IPS-18c (cell line): ENCODE results near the gene ITIH2.
A peak's percentile ranks its signal among the peaks of the same experiment; 100 is the strongest.
"Not testable (repeated sequence)": the region's sequence is repeated elsewhere in the genome, so short reads cannot be mapped to it uniquely, and the experiment has no call there.

Experiments
- H3K4me3 ChIP-seq: 2 replicates; pipeline ENCODE4 v1.7.0; 2013; ENCODE audit warnings: low read depth, mild to moderate bottlenecking, low read length, moderate library complexity; ENCODE audit not compliant: insufficient read depth
- H3K9me3 ChIP-seq: one replicate; pipeline ENCODE4 v1.6.1; 2013; ENCODE audit warnings: mild to moderate bottlenecking, low read length, moderate library complexity; ENCODE audit not compliant: control insufficient read depth, insufficient read depth

The ITIH2 gene

GRCh38 chr10:7776777-7777176 lies 73.7 kb downstream of the ITIH2 start:
- H3K9me3 ChIP-seq: no peaks in the 10 kb centered on the region
- H3K4me3 ChIP-seq: no peak overlapping the region

- not testable (repeated sequence) for H3K9me3 ChIP-seq, H3K4me3 ChIP-seq
Measured at GRCh38 chr10:7782194-7782593, 79.1 kb downstream of the ITIH2 start.

DNA sequence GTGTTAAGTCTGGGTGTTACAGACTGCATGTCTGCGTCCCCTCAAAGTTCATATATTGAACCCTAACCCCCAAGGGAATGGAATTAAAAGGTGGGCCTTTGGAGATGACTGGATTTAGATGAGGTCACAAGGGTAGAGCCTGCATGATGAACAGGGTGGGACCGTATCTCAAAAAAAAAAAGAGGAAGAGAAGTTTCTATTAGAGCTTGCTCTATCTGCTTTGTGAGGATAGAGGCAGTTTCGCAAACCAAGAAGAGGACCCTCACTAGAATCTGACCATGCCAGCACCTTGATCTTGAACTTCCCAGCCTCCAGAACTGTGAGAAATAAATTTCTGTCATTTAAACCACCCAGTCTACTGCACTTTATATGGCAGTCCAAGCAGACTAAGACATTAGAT lies 83.3 kb downstream of the ITIH2 start:
- Histone ChIP-seq H3K9me3 (no peaks in the 10 kb centered on the region), H3K4me3 (peak overlapping the region; percentile 99; the same call in 1 of the 2 replicates)

- Histone ChIP-seq H3K9me3 (no peaks in the 10 kb centered on the region), H3K4me3 (peak overlapping the region; percentile 99)
Measured at GRCh38 chr10:7787150-7787856, 84.2 kb downstream of the ITIH2 start.

GRCh38 chr10:7787857-7788638 lies 84.9 kb downstream of the ITIH2 start, which contains the start of the genes ATP5F1C and KIN:
TSS of gene ATP5F1C (plus strand) at chr10:7788177. CDS start at chr10:7788208, 31 bp downstream.
TSS of gene KIN (minus strand) at chr10:7787993. CDS start at chr10:7787933, 60 bp downstream.
- peak within 1 kb of the TSS; percentile 99 for H3K4me3 ChIP-seq
- H3K9me3 ChIP-seq: no peaks in the 10 kb centered on the region

DNA sequence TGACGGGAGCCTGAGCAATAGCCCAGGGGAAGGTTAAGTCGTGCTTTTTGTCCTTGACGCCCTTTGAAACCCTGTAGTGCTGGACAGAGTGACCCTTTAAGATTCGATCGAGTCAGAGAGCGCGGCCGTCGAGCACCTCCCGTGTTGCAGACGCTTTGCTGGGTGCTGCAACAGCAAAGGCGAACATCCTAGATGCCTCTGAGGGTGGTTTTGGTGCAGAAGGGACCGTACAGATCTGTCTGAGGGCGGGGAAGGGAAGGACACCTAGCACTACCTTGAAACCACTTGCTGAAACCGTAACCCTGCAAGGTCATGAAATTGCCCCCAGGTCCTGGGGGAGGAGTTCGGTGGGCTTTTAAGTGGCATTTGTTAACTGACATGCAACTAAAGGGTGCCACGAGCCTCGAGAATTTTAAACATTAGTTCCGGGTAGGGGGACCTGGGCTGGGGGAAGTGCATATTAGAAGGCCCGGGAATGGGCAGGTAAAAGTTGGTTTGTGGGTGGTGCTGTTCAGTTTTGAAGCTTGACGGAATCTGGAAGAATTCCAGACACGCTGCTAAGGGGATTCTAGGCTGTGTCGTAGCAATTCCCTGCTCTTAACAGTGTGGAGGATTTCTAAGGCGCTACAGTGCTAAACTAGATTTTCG lies 85.6 kb downstream of the ITIH2 start:
- peak overlapping the region; percentile 99 for H3K4me3 ChIP-seq

GRCh38 chr10:7789390-7789789 lies 86.3 kb downstream of the ITIH2 start:
- Histone ChIP-seq H3K9me3 (no peaks in the 10 kb centered on the region), H3K4me3 (peak overlapping the region; percentile 99; the same call in 1 of the 2 replicates)

More for the DNA sequence above, 85.6 kb downstream of the ITIH2 start:
- no peaks in the 10 kb centered on the region for H3K9me3 ChIP-seq

- Histone ChIP-seq H3K4me3 (no peak overlapping the region), H3K9me3 (no peaks in the 10 kb centered on the region)
Measured at GRCh38 chr10:7792541-7792940, 89.4 kb downstream of the ITIH2 start.

DNA sequence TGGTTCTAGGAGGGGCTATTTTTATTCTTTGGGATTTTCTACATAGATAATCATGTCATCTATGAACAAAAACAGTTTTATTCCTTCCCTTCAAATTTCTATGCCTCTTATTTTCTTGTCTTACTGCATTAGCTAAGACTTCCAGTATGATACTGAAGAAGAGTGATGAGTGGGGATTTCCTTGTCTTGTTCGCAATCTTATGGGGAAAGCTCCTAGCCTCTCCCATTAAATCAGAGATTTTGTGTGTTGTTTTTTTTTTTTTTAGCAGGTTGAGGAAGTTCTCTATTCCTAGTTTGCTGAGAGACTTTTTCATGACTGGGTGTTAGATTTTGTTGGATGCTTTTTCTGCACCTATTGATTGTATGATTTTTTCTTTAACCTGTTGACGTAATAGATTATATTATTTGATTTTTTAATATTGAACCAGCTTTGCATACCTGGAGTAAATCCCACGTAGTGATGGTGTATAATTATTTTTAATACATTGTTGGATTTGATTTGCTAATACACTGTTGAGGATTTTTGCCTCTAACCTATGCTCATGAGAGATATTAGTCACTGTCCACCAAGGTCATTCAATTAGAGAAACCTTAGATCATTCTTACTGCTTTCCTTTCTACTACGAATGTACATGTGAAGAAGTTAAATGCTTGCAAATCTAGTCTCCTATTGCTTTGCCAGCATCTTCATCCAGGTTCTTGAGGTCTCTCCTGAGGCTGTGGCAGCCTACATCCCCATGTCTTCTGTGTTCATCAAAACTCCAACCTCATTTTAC lies 91.3 kb downstream of the ITIH2 start:
- Histone ChIP-seq H3K4me3 (no peak overlapping the region), H3K9me3 (no peaks in the 10 kb centered on the region)

GRCh38 chr10:7795605-7796004 lies 92.5 kb downstream of the ITIH2 start:
- no peak overlapping the region for H3K4me3 ChIP-seq

DNA sequence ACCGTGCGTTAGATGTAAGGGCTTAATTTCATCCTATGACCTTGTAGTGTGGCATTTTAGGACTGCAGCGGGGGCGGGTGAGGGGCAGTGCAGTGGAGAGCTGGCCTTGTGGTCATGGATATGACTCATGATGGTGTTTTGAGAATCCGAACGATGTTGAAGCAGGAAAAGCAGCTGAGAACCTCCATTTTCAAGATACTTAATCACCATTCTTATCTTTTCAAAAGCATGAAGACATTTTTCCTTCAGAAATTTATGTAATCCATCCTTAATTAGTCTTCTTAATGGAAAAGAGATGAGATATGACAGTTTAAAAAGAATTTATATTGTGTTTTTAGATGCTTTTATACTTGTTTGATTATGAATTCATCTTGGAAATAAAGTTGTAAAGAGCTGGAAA lies 94.5 kb downstream of the ITIH2 start:
- Histone ChIP-seq H3K9me3 (no peaks in the 10 kb centered on the region), H3K4me3 (no peak overlapping the region)

More at GRCh38 chr10:7795605-7796004, 92.5 kb downstream of the ITIH2 start:
- H3K9me3 ChIP-seq: no peaks in the 10 kb centered on the region
